Activated CD8-positive, alpha-beta memory T cell treated with anti-CD3 and anti-CD28 coated beads, Interleukin-2, amount 50 U/mL, for 1 hour (primary cell): ENCODE measurements around the gene HTD2.

Source experiments
- DNase-seq: peaks from one replicate; pipeline ENCODE4 v3.0.0-alpha.2; 2020; ENCODE audit errors: extremely low read depth

Gene HTD2

DNA sequence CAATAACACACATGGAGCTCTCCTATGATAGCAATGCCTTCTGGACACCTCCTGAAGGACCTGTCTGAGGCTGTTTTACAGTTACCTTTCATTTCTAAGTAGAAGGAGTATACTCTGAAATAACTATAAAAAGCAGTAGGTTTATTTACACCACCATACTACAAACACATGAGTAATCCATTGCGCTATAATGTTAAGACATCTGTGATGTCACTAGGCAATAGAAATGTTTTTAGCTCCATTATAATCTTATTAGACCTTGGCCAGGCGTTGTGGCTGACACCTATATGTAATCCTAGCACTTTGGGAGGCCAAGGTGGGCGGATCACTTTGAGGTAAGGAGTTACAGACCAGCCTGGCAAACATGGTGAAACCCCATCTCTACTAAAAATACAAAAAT lies 51.1 kb downstream of the HTD2 start:
- DNase-seq, result no peak

DNA sequence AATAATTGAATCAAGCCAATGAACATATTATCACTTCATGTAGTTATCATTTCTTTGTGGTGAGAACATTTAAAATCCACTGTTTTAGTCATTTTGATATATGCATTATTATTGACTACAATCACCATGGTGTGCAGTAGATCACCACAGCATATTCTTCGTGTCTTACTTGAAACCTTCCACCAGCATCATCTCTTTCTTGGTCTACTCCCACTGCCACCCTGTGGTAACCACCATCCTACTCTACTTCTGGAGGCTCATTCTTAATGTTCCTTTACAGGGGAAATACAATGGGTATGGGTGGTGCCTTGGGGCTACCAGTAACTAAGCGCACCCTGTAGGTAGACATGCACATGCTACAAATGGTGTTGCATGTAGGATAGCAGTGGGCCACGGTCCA lies 51.8 kb downstream of the HTD2 start:
- no peak for DNase-seq

- no peak for DNase-seq
Observed at GRCh38 chr3:58358808-58359207, 52.5 kb downstream of the HTD2 start.

DNA sequence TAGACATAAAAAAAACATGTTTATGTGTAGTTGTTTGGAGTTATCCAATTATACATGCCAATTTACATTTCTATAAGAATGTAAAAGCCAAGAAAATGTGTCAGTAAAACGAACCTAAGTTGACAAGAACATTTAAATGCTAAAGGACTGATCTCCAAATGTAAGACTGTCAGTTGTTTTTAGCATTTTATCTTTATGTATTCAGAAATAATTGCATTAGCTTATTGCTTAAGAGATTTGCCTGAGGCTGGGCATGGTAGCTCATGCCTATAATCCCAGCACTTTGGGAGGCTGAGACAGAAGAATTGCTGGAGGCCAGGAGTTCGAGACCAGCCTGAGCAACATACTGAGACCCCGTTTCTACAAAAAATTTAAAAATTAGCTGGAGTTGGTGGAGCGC lies 53.3 kb downstream of the HTD2 start:
- no peak for DNase-seq

DNA sequence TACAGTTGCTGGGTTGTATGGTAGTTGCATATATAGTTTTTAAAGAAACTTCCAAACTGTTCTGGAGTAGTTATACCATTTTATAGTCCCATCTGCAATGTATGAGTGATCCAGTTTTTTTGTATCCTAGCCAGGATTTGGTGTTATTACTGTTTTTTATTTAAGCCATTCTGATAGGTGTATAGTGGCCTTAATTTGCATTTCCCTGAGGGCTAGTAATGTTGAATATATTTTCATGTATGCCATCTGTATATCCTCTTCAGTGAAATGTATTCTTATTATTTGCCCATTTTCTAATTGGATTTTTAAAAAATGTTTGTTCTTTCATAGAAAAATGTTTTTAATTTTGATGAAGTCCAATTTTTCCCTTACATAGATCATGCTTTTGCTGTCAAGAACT lies 55.5 kb downstream of the HTD2 start:
- DNase-seq, result no peak

DNA sequence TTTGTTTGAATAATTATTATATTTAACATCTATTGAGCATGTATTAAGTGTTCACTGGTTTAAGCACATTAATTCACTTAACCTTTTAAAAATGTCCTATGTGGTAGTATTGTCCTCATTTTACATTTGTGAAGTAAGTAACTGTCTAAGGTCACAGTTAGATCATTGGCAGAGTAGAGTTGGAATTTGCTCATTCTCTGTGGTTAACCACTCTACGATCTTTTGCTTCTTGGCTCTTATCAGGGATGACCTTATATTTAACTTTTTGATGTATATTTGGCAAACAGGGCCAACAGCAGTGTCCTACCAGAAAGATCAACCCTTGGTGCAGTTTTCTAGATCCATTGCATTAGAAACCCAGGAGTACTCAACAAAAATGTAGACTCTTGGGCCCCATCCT lies 60.4 kb downstream of the HTD2 start:
- no peak for DNase-seq

- no peak for DNase-seq
Observed at GRCh38 chr3:58369038-58369437, 62.7 kb downstream of the HTD2 start.
